ENCODE measurements around the gene BARHL2.

DNA sequence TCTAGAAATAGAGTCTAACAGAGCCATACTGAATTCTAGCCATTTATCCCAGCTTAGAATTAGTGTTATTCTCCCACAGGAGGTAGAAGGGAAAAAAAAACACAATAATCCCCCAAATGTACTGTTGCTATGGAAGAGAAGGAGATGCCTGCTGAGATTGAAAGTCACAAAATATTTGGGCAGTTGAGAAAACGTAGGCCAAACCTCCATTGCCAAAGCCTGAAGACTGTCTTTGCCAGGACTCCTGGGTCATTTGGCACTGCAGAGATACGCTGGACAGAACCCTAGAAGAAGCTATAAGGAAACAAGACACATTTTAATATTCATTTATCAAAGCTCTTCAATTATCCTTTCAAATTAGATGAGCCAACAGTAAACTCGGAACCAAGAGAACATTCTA, 22.3 kb downstream of the BARHL2 start:
- TF ChIP-seq, protein P1, sequence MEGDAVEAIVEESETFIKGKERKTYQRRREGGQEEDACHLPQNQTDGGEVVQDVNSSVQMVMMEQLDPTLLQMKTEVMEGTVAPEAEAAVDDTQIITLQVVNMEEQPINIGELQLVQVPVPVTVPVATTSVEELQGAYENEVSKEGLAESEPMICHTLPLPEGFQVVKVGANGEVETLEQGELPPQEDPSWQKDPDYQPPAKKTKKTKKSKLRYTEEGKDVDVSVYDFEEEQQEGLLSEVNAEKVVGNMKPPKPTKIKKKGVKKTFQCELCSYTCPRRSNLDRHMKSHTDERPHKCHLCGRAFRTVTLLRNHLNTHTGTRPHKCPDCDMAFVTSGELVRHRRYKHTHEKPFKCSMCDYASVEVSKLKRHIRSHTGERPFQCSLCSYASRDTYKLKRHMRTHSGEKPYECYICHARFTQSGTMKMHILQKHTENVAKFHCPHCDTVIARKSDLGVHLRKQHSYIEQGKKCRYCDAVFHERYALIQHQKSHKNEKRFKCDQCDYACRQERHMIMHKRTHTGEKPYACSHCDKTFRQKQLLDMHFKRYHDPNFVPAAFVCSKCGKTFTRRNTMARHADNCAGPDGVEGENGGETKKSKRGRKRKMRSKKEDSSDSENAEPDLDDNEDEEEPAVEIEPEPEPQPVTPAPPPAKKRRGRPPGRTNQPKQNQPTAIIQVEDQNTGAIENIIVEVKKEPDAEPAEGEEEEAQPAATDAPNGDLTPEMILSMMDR (IDR thresholded peaks at IDR 0.05): no peak
- no peak for TF ChIP-seq POLR2A (IDR thresholded peaks at IDR 0.05)

All from heart left ventricle (tissue), 13 donors.